GM12891 (cell line): ENCODE results near the gene MGA.

Source experiments
- POLR2A ChIP-seq: IDR thresholded peaks from 2 replicates; pipeline ENCODE4 v1.6.1; 2011; ENCODE audit warnings: low read depth, low read length, control low read depth
- POLR2AphosphoS5 ChIP-seq: IDR thresholded peaks from 2 replicates; pipeline ENCODE4 v1.6.1; 2011; ENCODE audit warnings: low read depth, low read length, control low read depth
- TAF1 ChIP-seq: IDR thresholded peaks from 2 replicates; pipeline ENCODE4 v1.6.1; 2011; ENCODE audit warnings: low read depth, low read length, control low read depth

DNA sequence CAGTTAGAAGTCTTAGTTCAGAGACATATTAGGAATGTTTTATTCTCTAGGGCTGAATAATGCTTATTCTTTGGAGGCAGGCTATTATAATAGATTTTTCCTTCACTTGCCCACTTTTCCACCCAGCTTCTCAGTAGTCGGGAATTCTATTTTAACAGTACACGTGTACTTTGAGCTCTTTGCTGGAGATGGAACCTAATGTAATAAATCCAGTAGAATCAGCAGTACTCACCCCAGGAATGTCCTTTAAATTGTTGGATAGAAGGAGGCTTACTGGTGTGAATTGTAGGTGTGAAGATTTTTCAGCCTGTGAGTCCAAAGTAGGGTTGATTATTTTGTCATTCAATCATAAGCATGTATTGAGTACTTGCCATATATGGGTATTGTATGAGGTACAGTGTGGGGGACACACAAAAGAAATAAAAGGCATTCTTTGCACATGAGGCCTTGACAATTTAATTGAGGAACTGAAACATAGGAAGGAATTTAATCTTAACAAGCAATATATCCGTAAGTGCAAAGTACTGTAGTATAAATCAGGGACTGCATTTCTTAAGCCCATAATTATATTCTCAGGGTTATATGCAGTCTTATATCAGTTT is 29.5 kb upstream of the MGA start:
- TF ChIP-seq POLR2AphosphoS5 (no peak), TAF1 (no peak), POLR2A (no peak)
